Trophoblast cell (in vitro differentiated cells and primary cell): Measurements from ENCODE around the gene ANKS1B.

ENCODE experiments used
- DNase-seq, 2 donors: peaks; one replicate each; pipeline ENCODE4 v3.0.0-alpha.2; 2016
- H2AFZ ChIP-seq: 2 replicates; pipeline ENCODE4 v1.6.1; 2013; ENCODE audit warnings: low read length, moderate library complexity, mild to moderate bottlenecking; ENCODE audit not compliant: insufficient read depth, poor library complexity
- H2AK5ac ChIP-seq: 2 replicates; pipeline ENCODE4 v1.6.1; 2013; ENCODE audit warnings: mild to moderate bottlenecking, low read length
- H2BK120ac ChIP-seq: 2 replicates; pipeline ENCODE4 v1.6.1; 2013; ENCODE audit warnings: low read length, mild to moderate bottlenecking, moderate library complexity; ENCODE audit not compliant: insufficient read depth, poor library complexity
- H2BK12ac ChIP-seq: 2 replicates; pipeline ENCODE4 v1.6.1; 2013; ENCODE audit warnings: mild to moderate bottlenecking, low read length, moderate library complexity
- H2BK5ac ChIP-seq: 2 replicates; pipeline ENCODE4 v1.6.1; 2013; ENCODE audit warnings: low read length, low read depth, moderate library complexity, mild to moderate bottlenecking; ENCODE audit not compliant: poor library complexity
- H3K14ac ChIP-seq: 2 replicates; pipeline ENCODE4 v1.6.1; 2013; ENCODE audit warnings: mild to moderate bottlenecking, low read length
- H3K18ac ChIP-seq: 2 replicates; pipeline ENCODE4 v1.6.1; 2013; ENCODE audit warnings: mild to moderate bottlenecking, low read length
- H3K23ac ChIP-seq: 2 replicates; pipeline ENCODE4 v1.6.1; 2013; ENCODE audit warnings: low read length
- H3K27ac ChIP-seq: 2 replicates; pipeline ENCODE4 v1.5.1; 2013; ENCODE audit warnings: low read depth, mild to moderate bottlenecking, inconsistent platforms, low read length, moderate library complexity
- H3K27me3 ChIP-seq: 2 replicates; pipeline ENCODE4 v1.6.1; 2013; ENCODE audit warnings: inconsistent platforms, mild to moderate bottlenecking, low read length, moderate library complexity; ENCODE audit not compliant: insufficient read depth
- H3K36me3 ChIP-seq, 2 experiments: 1 replicate in 1 of 2; 2 replicates in 1 of 2; pipeline ENCODE4 v1.6.1; 2013; ENCODE audit warnings: low read length in 2 of 2, mild to moderate bottlenecking in 2 of 2, moderate library complexity in 1 of 2; ENCODE audit not compliant: insufficient read depth in 2 of 2, control insufficient read depth in 1 of 2
- H3K4ac ChIP-seq: 2 replicates; pipeline ENCODE4 v1.6.1; 2013; ENCODE audit warnings: low read depth, mild to moderate bottlenecking, low read length, moderate library complexity
- H3K4me1 ChIP-seq, 2 experiments: 1 replicate in 1 of 2; 2 replicates in 1 of 2; pipeline ENCODE4 v1.6.1; 2013; ENCODE audit warnings: low read length in 2 of 2, mild to moderate bottlenecking in 2 of 2, moderate library complexity in 1 of 2; ENCODE audit not compliant: insufficient read depth in 2 of 2, control insufficient read depth in 1 of 2
- H3K4me2 ChIP-seq: 2 replicates; pipeline ENCODE4 v1.6.1; 2013; ENCODE audit warnings: inconsistent platforms, mild to moderate bottlenecking, low read length, moderate library complexity
- H3K4me3 ChIP-seq: 2 replicates; pipeline ENCODE4 v1.5.1; 2013; ENCODE audit warnings: mild to moderate bottlenecking, low read depth, low read length, inconsistent platforms
- H3K79me1 ChIP-seq: one replicate; pipeline ENCODE4 v1.6.1; 2013; ENCODE audit warnings: low read length
- H3K79me2 ChIP-seq: 2 replicates; pipeline ENCODE4 v1.6.1; 2013; ENCODE audit warnings: low read length, mild to moderate bottlenecking; ENCODE audit not compliant: control insufficient read depth, insufficient read depth, poor library complexity
- H3K9ac ChIP-seq: 2 replicates; pipeline ENCODE4 v1.6.1; 2013; ENCODE audit warnings: mild to moderate bottlenecking, low read length
- H3K9me3 ChIP-seq: 2 replicates; pipeline ENCODE4 v1.6.1; 2013; ENCODE audit warnings: low read depth, mild to moderate bottlenecking, control low read depth, inconsistent platforms, low read length; ENCODE audit not compliant: insufficient read depth
- H4K12ac ChIP-seq: 2 replicates; pipeline ENCODE4 v1.6.1; 2013; ENCODE audit warnings: low read depth, mild to moderate bottlenecking, low read length, moderate library complexity
- H4K8ac ChIP-seq: 2 replicates; pipeline ENCODE4 v1.6.1; 2013; ENCODE audit warnings: low read depth, mild to moderate bottlenecking, low read length, moderate library complexity
- H4K91ac ChIP-seq: one replicate; pipeline ENCODE4 v1.6.1; 2013; ENCODE audit warnings: low read depth, mild to moderate bottlenecking, low read length, moderate library complexity
- WGBS: extraction: QIAGEN DNeasy Blood & Tissue Kit; methylation state at CpG from one replicate; pipeline ENCODE4 v1.1.7; 2013; ENCODE audit warnings: missing lambda C conversion rate; ENCODE audit not compliant: insufficient read length, insufficient coverage; ENCODE audit errors: extremely low coverage; 5-methylcytosine and 5-hydroxymethylcytosine counted together

The ANKS1B gene

GRCh38 chr12:99745121-99745520 is 239.6 kb downstream of the ANKS1B start:
- no CpG with 5 or more reads among the region's 1 CpG for WGBS
- H2BK120ac ChIP-seq: no peak overlapping the region

GRCh38 chr12:99736760-99737269 is 247.9 kb downstream of the ANKS1B start:
- Histone ChIP-seq H2BK12ac (no peak overlapping the region), H2BK5ac (no peak overlapping the region), H2BK120ac (no peak overlapping the region), H3K9ac (no peak overlapping the region), H3K27ac (no peak overlapping the region), H3K4ac (no peak overlapping the region), H2AFZ (no peak overlapping the region), H3K36me3 (no peaks in the 10 kb centered on the region), H3K4me3 (no peak overlapping the region), H3K27me3 (no peaks in the 10 kb centered on the region), H3K79me1 (no peaks in the 10 kb centered on the region), H4K12ac (no peak overlapping the region), H4K8ac (no peak overlapping the region), H3K23ac (no peak overlapping the region), H4K91ac (no peak overlapping the region), H3K4me2 (no peak overlapping the region), H3K79me2 (no peaks in the 10 kb centered on the region), H3K4me1 (no peaks in the 10 kb centered on the region), H3K18ac (no peak overlapping the region), H2AK5ac (no peak overlapping the region), H3K9me3 (no peaks in the 10 kb centered on the region), H3K14ac (no peak overlapping the region)
- WGBS: no CpG with 5 or more reads among the region's 1 CpG
- no peak for DNase-seq

More at GRCh38 chr12:99745121-99745520, 239.6 kb downstream of the ANKS1B start:
- H2BK12ac ChIP-seq: no peak overlapping the region
- H2BK5ac ChIP-seq: no peak overlapping the region
- no peaks in the 10 kb centered on the region for H3K36me3 ChIP-seq
- no peak overlapping the region for H4K8ac ChIP-seq
- no peaks in the 10 kb centered on the region for H3K4me1 ChIP-seq
- no peak overlapping the region for H3K9ac ChIP-seq
- H3K9me3 ChIP-seq: no peaks in the 10 kb centered on the region
- no peak overlapping the region for H4K12ac ChIP-seq
- no peak overlapping the region for H2AK5ac ChIP-seq
- H3K4me3 ChIP-seq: no peak overlapping the region
- no peak overlapping the region for H3K18ac ChIP-seq
- no peak overlapping the region for H3K23ac ChIP-seq
- H3K14ac ChIP-seq: no peak overlapping the region
- no peaks in the 10 kb centered on the region for H3K79me1 ChIP-seq
- H3K27me3 ChIP-seq: no peaks in the 10 kb centered on the region
- DNase-seq: no peak
- no peak overlapping the region for H3K4ac ChIP-seq
- H3K79me2 ChIP-seq: no peaks in the 10 kb centered on the region
- H3K27ac ChIP-seq: no peak overlapping the region
- H2AFZ ChIP-seq: no peak overlapping the region
- H3K4me2 ChIP-seq: no peak overlapping the region
- H4K91ac ChIP-seq: no peak overlapping the region

GRCh38 chr12:99732131-99732530 is 252.6 kb downstream of the ANKS1B start:
- no peak overlapping the region for H2BK120ac ChIP-seq
- H3K36me3 ChIP-seq: no peaks in the 10 kb centered on the region
- H2BK5ac ChIP-seq: no peak overlapping the region
- no peak overlapping the region for H3K9ac ChIP-seq
- no peak for DNase-seq
- no peaks in the 10 kb centered on the region for H3K9me3 ChIP-seq
- H4K12ac ChIP-seq: no peak overlapping the region
- H2AFZ ChIP-seq: no peak overlapping the region
- H3K23ac ChIP-seq: no peak overlapping the region
- H4K8ac ChIP-seq: no peak overlapping the region
- no peak overlapping the region for H3K4me3 ChIP-seq
- H3K4ac ChIP-seq: no peak overlapping the region
- no peak overlapping the region for H3K4me2 ChIP-seq
- H2BK12ac ChIP-seq: no peak overlapping the region
- H3K79me2 ChIP-seq: no peaks in the 10 kb centered on the region
- no peaks in the 10 kb centered on the region for H3K79me1 ChIP-seq
- H3K4me1 ChIP-seq: no peaks in the 10 kb centered on the region
- H4K91ac ChIP-seq: no peak overlapping the region
- H3K18ac ChIP-seq: no peak overlapping the region
- no peak overlapping the region for H2AK5ac ChIP-seq
- no peak overlapping the region for H3K27ac ChIP-seq
- H3K27me3 ChIP-seq: no peaks in the 10 kb centered on the region
- H3K14ac ChIP-seq: no peak overlapping the region
- no CpG with 5 or more reads among the region's 1 CpG for WGBS

- H3K27ac ChIP-seq: no peak overlapping the region
- H3K14ac ChIP-seq: no peak overlapping the region
- H2BK5ac ChIP-seq: no peak overlapping the region
- H4K91ac ChIP-seq: no peak overlapping the region
- no peaks in the 10 kb centered on the region for H3K79me1 ChIP-seq
- no CpG with 5 or more reads among the region's 9 CpGs for WGBS
- no peak overlapping the region for H4K12ac ChIP-seq
- H3K9ac ChIP-seq: no peak overlapping the region
- peaks cover 0 to 5% of the 10 kb centered on the region in 2 experiments for H3K4me1 ChIP-seq
- no peak for DNase-seq
- no peaks in the 10 kb centered on the region for H3K79me2 ChIP-seq
- H3K4me3 ChIP-seq: no peak overlapping the region
- H4K8ac ChIP-seq: no peak overlapping the region
- no peak overlapping the region for H2AFZ ChIP-seq
- no peak overlapping the region for H3K4ac ChIP-seq
- no peaks in the 10 kb centered on the region for H3K27me3 ChIP-seq
- peaks cover 4% of the 10 kb centered on the region for H3K9me3 ChIP-seq
- H2BK12ac ChIP-seq: no peak overlapping the region
- no peak overlapping the region for H2AK5ac ChIP-seq
- no peaks in the 10 kb centered on the region for H3K36me3 ChIP-seq
- H2BK120ac ChIP-seq: no peak overlapping the region
- no peak overlapping the region for H3K23ac ChIP-seq
- H3K18ac ChIP-seq: no peak overlapping the region
- no peak overlapping the region for H3K4me2 ChIP-seq
Measured at GRCh38 chr12:99722690-99723486, 261.8 kb downstream of the ANKS1B start.
